ENCODE data around the gene TCAIM.

TCAIM gene

DNA sequence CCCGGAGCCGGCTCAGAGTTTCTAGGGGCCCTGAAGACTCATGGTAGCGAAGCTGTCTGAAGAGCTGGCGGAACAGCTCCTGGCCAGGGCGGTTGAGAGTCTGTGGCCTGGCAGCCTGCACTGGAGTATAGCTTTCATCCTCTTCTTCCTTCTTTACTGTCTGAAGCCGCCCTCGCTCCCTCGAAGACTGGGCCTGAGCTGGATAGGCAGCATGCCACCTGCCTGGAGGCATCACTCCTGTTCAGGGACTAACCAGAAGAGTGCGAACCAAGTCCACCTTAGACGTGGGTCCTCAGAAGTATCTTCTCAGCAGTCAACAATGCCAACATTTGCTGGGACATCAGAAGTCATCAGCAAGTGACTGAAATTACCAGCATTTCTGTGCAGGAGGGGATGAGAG, 116.8 kb downstream of the TCAIM start:
- no peak for DNase-seq

All from activated CD8-positive, alpha-beta memory T cell treated with anti-CD3 and anti-CD28 coated beads for 24 hours (primary cell).